T-helper 17 cell (primary cell): ENCODE measurements around the gene AUH. TPM values are rescaled to one million over a fixed set of nuclear protein-coding genes. Genes with fewer than 3 reads are reported as not detected.
"Not testable (repeated sequence)": the region's sequence is repeated elsewhere in the genome, so short reads cannot be mapped to it uniquely, and the experiment has no call there.

ENCODE experiments used
- ATAC-seq: fragments of 150-1000 bp; cut with Tn5 transposase; 2 replicates; pipeline ENCODE4 v1.10.0; 2021; ENCODE audit warnings: mild to moderate bottlenecking, moderate library complexity
- DNase-seq, 3 donors: peaks; one replicate each; pipeline versions ENCODE4 v3.0.0 to v3.0.0-alpha.2; 2020 to 2021
- H3K9me3 ChIP-seq: one replicate; pipeline ENCODE4 v1.7.0; 2013; ENCODE audit warnings: low read length, mild to moderate bottlenecking; ENCODE audit not compliant: control insufficient read depth, poor library complexity, severe bottlenecking
- H3K27ac Mint-ChIP-seq: one replicate; pipeline ENCODE4 v1.8.0; 2022; ENCODE audit warnings: mild to moderate bottlenecking, moderate library complexity, mixed read lengths
- H3K27me3 Mint-ChIP-seq: one replicate; pipeline ENCODE4 v1.8.0; 2022; ENCODE audit warnings: mixed read lengths
- H3K36me3 Mint-ChIP-seq: one replicate; pipeline ENCODE4 v1.8.0; 2022; ENCODE audit warnings: low read depth, mixed read lengths
- H3K4me1 Mint-ChIP-seq: one replicate; pipeline ENCODE4 v1.8.0; 2022; ENCODE audit warnings: mild to moderate bottlenecking, mixed read lengths
- H3K4me3 Mint-ChIP-seq: one replicate; pipeline ENCODE4 v1.8.0; 2022; ENCODE audit warnings: mild to moderate bottlenecking, moderate library complexity, mixed read lengths
- total RNA-seq, 4 donors: library from RNA in 2 of 4; stranded (reverse) in 2 of 4; gene quantifications; one replicate each; pipeline ENCODE4 v1.2.3 and lab custom pipeline; 2022 to 2026

The AUH gene
- total RNA-seq, 2 donors from 2014 or later, result 15.2 to 17.2 TPM

DNA sequence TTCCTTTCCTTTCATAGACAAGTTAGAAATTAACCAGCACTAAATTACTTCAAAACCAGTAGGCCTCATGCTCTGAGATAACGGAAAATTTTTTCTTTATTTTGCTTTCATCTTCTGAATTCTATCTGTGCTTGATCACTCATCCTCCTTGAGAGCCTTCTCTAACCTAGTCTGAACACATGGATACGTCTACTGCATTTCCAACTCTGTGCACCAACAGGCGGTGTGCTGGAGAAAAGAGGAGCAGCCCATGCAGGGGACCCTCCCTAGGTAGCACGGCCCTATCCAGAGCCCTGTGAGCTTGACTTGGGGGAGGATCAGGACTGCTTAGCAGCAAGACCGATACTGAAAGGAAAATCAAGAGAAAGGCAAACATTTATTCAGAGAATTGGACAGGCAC is 149.8 kb downstream of the AUH start:
- peak; percentile 33 for ATAC-seq
- Mint-ChIP-seq H3K4me1 (peaks cover 20% of the 10 kb centered on the region), H3K27ac (no peak overlapping the region)

DNA sequence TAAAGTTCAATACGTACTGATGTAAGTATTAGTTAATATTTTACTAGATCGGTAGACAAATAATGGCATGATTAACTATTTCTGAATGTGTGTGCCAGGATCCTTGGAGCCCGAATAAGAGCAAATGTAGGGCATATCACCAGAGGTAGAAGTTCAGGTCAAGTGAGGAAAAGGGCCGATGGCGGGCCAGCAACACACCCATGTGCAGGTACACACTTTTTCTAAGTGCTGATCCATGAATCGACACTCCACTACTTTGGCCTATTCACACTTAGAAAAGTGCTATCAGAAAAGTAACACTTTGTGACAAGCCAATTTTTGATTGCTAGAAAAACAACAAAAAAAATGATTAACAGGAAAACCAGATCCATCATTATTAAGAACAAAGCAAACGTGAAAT is 150.3 kb downstream of the AUH start:
- peaks cover 20% of the 10 kb centered on the region for H3K4me1 Mint-ChIP-seq
- ATAC-seq, result no peak
- no peak for DNase-seq
- H3K36me3 Mint-ChIP-seq, result peaks cover 3% of the 10 kb centered on the region
- no peak overlapping the region for H3K27ac Mint-ChIP-seq
- peak overlapping the region; percentile 31 for H3K4me3 Mint-ChIP-seq
- no peaks in the 10 kb centered on the region for H3K9me3 ChIP-seq
- H3K27me3 Mint-ChIP-seq, result no peaks in the 10 kb centered on the region

More for the DNA sequence above, 149.8 kb downstream of the AUH start:
- H3K4me3 Mint-ChIP-seq, result peak overlapping the region; percentile 31
- H3K27me3 Mint-ChIP-seq, result no peaks in the 10 kb centered on the region
- peaks cover 3% of the 10 kb centered on the region for H3K36me3 Mint-ChIP-seq
- DNase-seq, result no peak
- H3K9me3 ChIP-seq, result no peaks in the 10 kb centered on the region

DNA sequence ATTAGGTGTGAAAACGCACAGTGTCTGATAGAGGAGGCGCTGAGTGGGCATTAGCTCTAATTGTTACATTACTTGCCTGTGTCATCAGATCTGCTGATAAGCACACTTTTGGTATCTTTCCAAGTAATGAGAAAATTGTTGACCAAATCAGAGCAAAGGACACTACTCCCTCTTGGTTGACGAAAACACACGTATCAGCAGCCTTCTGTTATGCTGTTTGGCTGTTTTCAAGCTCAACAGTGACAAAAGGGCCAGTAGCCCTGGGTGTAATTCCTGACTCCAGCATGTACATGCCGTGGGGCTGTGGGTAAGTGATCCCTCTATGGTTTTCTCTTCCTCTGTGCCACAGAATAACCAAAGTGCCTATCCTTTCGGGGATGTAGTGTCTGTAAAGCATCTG is 151.4 kb downstream of the AUH start:
- no peaks in the 10 kb centered on the region for H3K9me3 ChIP-seq
- Mint-ChIP-seq H3K27ac (no peak overlapping the region), H3K36me3 (peaks cover 3% of the 10 kb centered on the region), H3K4me3 (no peak overlapping the region), H3K27me3 (no peaks in the 10 kb centered on the region), H3K4me1 (peaks cover 18% of the 10 kb centered on the region)
- DNase-seq, result no peak
- no peak for ATAC-seq

- H3K36me3 Mint-ChIP-seq, result peaks cover 3% of the 10 kb centered on the region
- H3K4me1 Mint-ChIP-seq, result peaks cover 18% of the 10 kb centered on the region
- DNase-seq (no peak), ATAC-seq (no peak)
- H3K4me3 Mint-ChIP-seq, result no peak overlapping the region
- H3K9me3 ChIP-seq, result no peaks in the 10 kb centered on the region
- no peaks in the 10 kb centered on the region for H3K27me3 Mint-ChIP-seq
- H3K27ac Mint-ChIP-seq, result peak overlapping the region; percentile 77
Measured at GRCh38 chr9:91208837-91209236, 152.9 kb downstream of the AUH start.

GRCh38 chr9:91208419-91208745 is 153.3 kb downstream of the AUH start:
- H3K4me3 Mint-ChIP-seq, result peak overlapping the region; percentile 75
- H3K36me3 Mint-ChIP-seq, result peaks cover under 1% of the 10 kb centered on the region
- H3K9me3 ChIP-seq, result no peaks in the 10 kb centered on the region
- DNase-seq, result no peak
- no peaks in the 10 kb centered on the region for H3K27me3 Mint-ChIP-seq
- H3K4me1 Mint-ChIP-seq, result peaks cover 18% of the 10 kb centered on the region
- no peak for ATAC-seq
- peak overlapping the region; percentile 77 for H3K27ac Mint-ChIP-seq

DNA sequence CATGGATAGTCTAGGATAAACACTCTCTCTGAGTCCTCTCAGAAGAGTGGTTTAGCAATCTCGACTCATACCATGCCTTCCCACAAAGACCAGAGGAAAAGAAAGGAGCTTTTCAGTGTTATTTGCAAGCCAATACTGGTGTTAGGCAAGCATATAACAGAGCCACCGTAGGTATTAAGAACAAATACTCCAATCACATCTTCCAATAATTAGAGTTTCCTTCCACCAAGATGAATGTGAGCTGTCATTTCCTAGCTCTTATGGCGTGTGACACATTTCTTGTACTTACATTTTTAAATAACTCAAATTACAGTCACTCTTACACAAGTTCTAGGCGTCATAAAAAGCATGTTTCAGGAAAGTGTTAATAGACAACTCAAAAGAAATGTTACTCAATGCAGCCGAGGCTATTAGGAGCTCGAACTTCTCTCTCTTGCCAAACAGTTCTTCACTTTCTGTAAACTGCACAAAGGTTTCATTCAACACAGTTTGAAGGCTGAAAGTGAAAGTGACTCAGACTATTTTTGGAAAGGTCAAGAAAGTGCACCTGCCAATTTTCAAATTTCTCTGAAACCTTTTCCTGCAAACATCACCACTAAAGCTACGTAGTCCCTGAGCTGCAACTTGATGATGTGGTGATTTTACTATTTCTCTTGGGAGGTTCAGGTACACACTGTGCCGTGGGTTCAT is 153.8 kb downstream of the AUH start:
- DNase-seq (no peak), ATAC-seq (peak; percentile 36)
- Mint-ChIP-seq H3K27ac (peak overlapping the region; percentile 77), H3K36me3 (no peaks in the 10 kb centered on the region), H3K4me1 (peaks cover 18% of the 10 kb centered on the region), H3K4me3 (peak overlapping the region; percentile 75), H3K27me3 (no peaks in the 10 kb centered on the region)
- H3K9me3 ChIP-seq, result no peaks in the 10 kb centered on the region

GRCh38 chr9:91207397-91207728 is 154.4 kb downstream of the AUH start:
- DNase-seq (no peak), ATAC-seq (no peak)
- Mint-ChIP-seq H3K27ac (no peak overlapping the region), H3K4me1 (peaks cover 18% of the 10 kb centered on the region), H3K36me3 (no peaks in the 10 kb centered on the region), H3K4me3 (peak overlapping the region; percentile 75), H3K27me3 (no peaks in the 10 kb centered on the region)
- no peaks in the 10 kb centered on the region for H3K9me3 ChIP-seq

DNA sequence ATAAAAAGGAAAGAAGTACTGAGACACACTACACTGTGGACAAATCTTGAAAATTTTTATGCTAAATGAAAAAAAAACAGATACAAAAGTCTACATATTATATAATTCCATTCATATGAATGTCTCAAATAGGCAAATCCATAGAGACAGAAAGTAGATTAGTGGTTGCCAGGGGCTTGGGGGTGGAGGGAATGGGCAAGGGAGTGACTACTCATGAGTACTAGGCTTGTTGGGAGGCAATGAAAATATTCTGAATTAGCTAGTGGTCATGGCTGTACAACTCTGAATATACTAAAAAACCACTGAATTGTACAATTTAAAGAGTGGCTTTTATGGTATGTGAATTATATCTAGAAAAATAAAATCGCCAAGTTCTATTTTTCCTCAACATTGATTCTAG is 154.9 kb downstream of the AUH start:
- H3K4me1 Mint-ChIP-seq, result peaks cover 16% of the 10 kb centered on the region

GRCh38 chr9:91202736-91203283 is 158.9 kb downstream of the AUH start:
- no peak for DNase-seq
- peaks cover 7% of the 10 kb centered on the region for H3K4me1 Mint-ChIP-seq
- no peak for ATAC-seq
- no peaks in the 10 kb centered on the region for H3K9me3 ChIP-seq
- H3K36me3 Mint-ChIP-seq, result no peaks in the 10 kb centered on the region
- H3K4me3 Mint-ChIP-seq, result no peak overlapping the region
- H3K27ac Mint-ChIP-seq, result no peak overlapping the region
- no peaks in the 10 kb centered on the region for H3K27me3 Mint-ChIP-seq

More for the DNA sequence above, 154.9 kb downstream of the AUH start:
- ATAC-seq (no peak), DNase-seq (no peak)
- Mint-ChIP-seq H3K36me3 (no peaks in the 10 kb centered on the region), H3K27ac (no peak overlapping the region), H3K27me3 (no peaks in the 10 kb centered on the region), H3K4me3 (no peak overlapping the region)
- H3K9me3 ChIP-seq, result no peaks in the 10 kb centered on the region

DNA sequence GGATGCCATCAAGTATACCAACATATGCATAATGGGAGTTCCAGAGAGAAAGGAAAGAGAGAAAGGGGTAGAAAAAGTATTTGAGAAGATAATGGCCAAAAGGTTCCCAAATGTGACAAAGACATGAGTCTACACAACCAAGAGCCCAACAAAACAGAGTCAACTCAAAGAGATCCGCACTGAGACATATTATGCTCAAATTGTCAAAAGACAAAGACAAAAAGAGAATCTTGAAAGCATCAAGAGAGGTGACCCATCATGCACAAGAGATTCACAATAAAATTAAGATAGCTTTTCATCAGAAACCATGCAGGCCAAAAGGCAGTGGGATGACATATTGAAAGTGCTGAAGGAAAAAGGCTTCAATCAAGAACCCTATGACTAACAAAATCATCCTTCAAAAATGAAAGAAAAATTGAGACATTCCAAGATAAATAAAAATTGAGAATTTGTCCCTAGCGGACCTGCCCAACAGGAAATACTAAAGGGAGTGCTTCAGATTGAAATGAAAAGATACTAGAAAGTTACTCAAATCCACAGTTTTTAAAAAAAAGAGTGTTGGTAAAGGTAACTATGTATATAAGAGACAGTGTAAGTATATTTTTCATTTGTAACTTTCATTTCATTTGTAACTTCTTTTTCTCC is 160.9 kb downstream of the AUH start:
- ATAC-seq (no peak), DNase-seq (no peak)
- Mint-ChIP-seq H3K4me3 (no peak overlapping the region), H3K27ac (no peak overlapping the region), H3K36me3 (no peaks in the 10 kb centered on the region), H3K4me1 (no peaks in the 10 kb centered on the region), H3K27me3 (no peaks in the 10 kb centered on the region)
- no peaks in the 10 kb centered on the region for H3K9me3 ChIP-seq

- no peaks in the 10 kb centered on the region for H3K9me3 ChIP-seq
- no peaks in the 10 kb centered on the region for H3K27me3 Mint-ChIP-seq
- no peak overlapping the region for H3K4me3 Mint-ChIP-seq
- no peak for DNase-seq
- no peak for ATAC-seq
- no peak overlapping the region for H3K27ac Mint-ChIP-seq
- H3K36me3 Mint-ChIP-seq, result no peaks in the 10 kb centered on the region
- H3K4me1 Mint-ChIP-seq, result no peaks in the 10 kb centered on the region
Measured at GRCh38 chr9:91199739-91200497, 161.8 kb downstream of the AUH start.

DNA sequence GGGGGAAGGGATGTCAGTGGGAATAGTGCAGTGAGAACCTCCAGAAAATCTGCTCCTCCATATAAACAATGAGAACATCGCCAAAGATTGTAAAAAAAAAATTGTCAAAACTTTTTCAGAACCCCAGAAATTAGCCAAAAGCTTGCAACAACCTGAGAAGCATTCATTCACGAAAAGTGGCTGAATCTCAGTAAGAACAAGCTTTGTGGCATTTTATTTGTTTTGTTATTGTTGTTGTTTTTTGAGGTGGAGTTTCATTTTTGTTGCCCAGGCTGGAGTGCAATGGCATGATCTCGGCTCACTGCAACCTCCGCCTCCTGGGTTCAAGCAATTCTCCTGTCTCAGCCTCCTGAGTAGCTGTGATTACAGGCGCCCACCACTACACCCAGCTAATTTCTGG is 162.8 kb downstream of the AUH start:
- H3K4me3 Mint-ChIP-seq, H3K27ac Mint-ChIP-seq, H3K27me3 Mint-ChIP-seq, H3K36me3 Mint-ChIP-seq, DNase-seq, ATAC-seq, H3K9me3 ChIP-seq, H3K4me1 Mint-ChIP-seq: not testable (repeated sequence)

DNA sequence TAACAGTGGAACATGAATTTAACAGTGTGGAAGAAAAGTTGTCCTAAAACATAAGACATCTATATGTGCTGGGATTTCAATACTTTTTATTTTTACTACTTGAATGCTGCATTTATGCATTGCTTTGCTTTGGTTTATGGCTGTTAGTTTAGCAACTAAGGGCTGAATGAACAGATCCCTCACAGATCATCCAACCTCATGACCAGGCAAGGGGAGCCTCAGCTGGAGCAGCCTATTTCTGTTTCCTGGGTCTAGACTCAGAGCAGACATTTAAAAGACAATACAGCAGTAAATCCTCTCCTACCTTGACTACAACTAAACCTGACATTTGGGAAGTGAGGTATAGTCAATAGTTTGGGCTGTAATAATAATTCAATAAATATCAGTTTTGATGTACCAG is 163.3 kb downstream of the AUH start:
- Mint-ChIP-seq H3K4me3 (no peak overlapping the region), H3K36me3 (no peaks in the 10 kb centered on the region), H3K4me1 (peaks cover 8% of the 10 kb centered on the region), H3K27ac (no peak overlapping the region), H3K27me3 (no peaks in the 10 kb centered on the region)
- no peaks in the 10 kb centered on the region for H3K9me3 ChIP-seq
- no peak for ATAC-seq
- DNase-seq, result no peak
